GM20000 (cell line): ENCODE results near the gene CFB.
A peak's percentile ranks its signal among the peaks of the same experiment; 100 is the strongest.
"Not testable (repeated sequence)": the region's sequence is repeated elsewhere in the genome, so short reads cannot be mapped to it uniquely, and the experiment has no call there.

Source experiments
- DNase-seq: peaks from one replicate; pipeline ENCODE4 v3.0.0; 2012; ENCODE audit warnings: low spot score
- CTCF ChIP-seq: IDR thresholded peaks from 2 replicates; pipeline ENCODE4 v1.5.1; 2012; ENCODE audit warnings: mild to moderate bottlenecking, control low read depth; ENCODE audit errors: extremely low read depth, missing control alignments

The CFB gene

GRCh38 chr6:31907158-31907813, 38.6 kb upstream of the CFB start:
- TF ChIP-seq CTCF: no peak
- DNase-seq: no peak

GRCh38 chr6:31908255-31908654, 37.6 kb upstream of the CFB start:
- DNase-seq: not testable (repeated sequence)

GRCh38 chr6:31908791-31909190, 37.1 kb upstream of the CFB start:
- peak; percentile 73 for DNase-seq
- no peak for TF ChIP-seq CTCF

- DNase-seq: not testable (repeated sequence)
These were observed 36.6 kb upstream of the CFB start for GRCh38 chr6:31909298-31909697.

GRCh38 chr6:31911826-31912585, 33.9 kb upstream of the CFB start:
- no peak for DNase-seq
- no peak for TF ChIP-seq CTCF

GRCh38 chr6:31915351-31915750, 30.5 kb upstream of the CFB start:
- TF ChIP-seq CTCF: no peak
- DNase-seq: no peak

GRCh38 chr6:31915756-31916155, 30.1 kb upstream of the CFB start:
- TF ChIP-seq CTCF: no peak
- DNase-seq: no peak

- TF ChIP-seq CTCF: no peak
- DNase-seq: no peak
These were observed 27.7 kb upstream of the CFB start for GRCh38 chr6:31918069-31918720.
